Measurements from ENCODE around the gene TMEM164. TPM values are rescaled to one million over a fixed set of nuclear protein-coding genes. Genes with fewer than 3 reads are reported as not detected.

Gene TMEM164
- total RNA-seq, 3 donors from 2014 or later (not counting 1 experiment from before 2014, with no cell fraction given) = 18.9 to 80.6 (median 30.6) TPM

- TF ChIP-seq CTCF (IDR thresholded peaks at IDR 0.05) = no peak
- Mint-ChIP-seq H3K9me3 (no peaks in the 10 kb centered on the region), H3K4me1 (peaks cover 22 to 33% of the 10 kb centered on the region in 2 donors), H3K27me3 (ENCODE audit: low read depth in 2 of 2) (no peaks in the 10 kb centered on the region), H3K27ac (peak overlapping the region; percentile 80 to 92), H3K4me3 (peak overlapping the region; percentile 94), H3K36me3 (no peaks in the 10 kb centered on the region)
- DNase-seq (no peak), ATAC-seq (no peak)
- no peaks in the 10 kb centered on the region for H3K27me3 ChIP-seq (ENCODE audit: control insufficient read depth, insufficient read depth, low read length)
- WGBS (ENCODE audit: insufficient coverage) = 6% methylated on average over 6 of the region's 13 CpGs
- H3K4me3 ChIP-seq (ENCODE audit: low read length) = no peak overlapping the region
- peak overlapping the region; percentile 52 for H3K27ac ChIP-seq (ENCODE audit: low read length)
- no peaks in the 10 kb centered on the region for H3K9me3 ChIP-seq (ENCODE audit: control insufficient read depth, insufficient read depth, low read length)
- intact Hi-C loops (cut with micrococcal nuclease) = loop anchor here (10.0 kb wide), 1 partner anchor 467 kb away; the partner anchor contains the start of gene NXT2
- H3K36me3 ChIP-seq (ENCODE audit: control insufficient read depth, insufficient read depth, low read length) = no peaks in the 10 kb centered on the region
- peaks cover 25% of the 10 kb centered on the region for H3K4me1 ChIP-seq (ENCODE audit: control insufficient read depth, insufficient read depth, low read length)
These were observed 1.1 kb upstream of the TMEM164 start for GRCh38 chrX:110001740-110002299.

- ATAC-seq (peak in 1 of 3 donors; percentile 4), DNase-seq (peak in 1 of 2 donors; percentile 16)
- H3K27me3 ChIP-seq (ENCODE audit: control insufficient read depth, insufficient read depth, low read length) = no peaks in the 10 kb centered on the region
- peaks cover 22 to 33% of the 10 kb centered on the region in 2 donors for H3K4me1 Mint-ChIP-seq
- peak overlapping the region; percentile 95 for H3K4me3 Mint-ChIP-seq
- WGBS (ENCODE audit: insufficient coverage) = 15% methylated on average over 42 of the region's 46 CpGs
- H3K27me3 Mint-ChIP-seq (ENCODE audit: low read depth in 2 of 2) = no peaks in the 10 kb centered on the region
- H3K9me3 ChIP-seq (ENCODE audit: control insufficient read depth, insufficient read depth, low read length) = no peaks in the 10 kb centered on the region
- peak overlapping the region; percentile 80 for H3K4me3 ChIP-seq (ENCODE audit: low read length)
- no peaks in the 10 kb centered on the region for H3K9me3 Mint-ChIP-seq
- no peaks in the 10 kb centered on the region for H3K36me3 Mint-ChIP-seq
- H3K36me3 ChIP-seq (ENCODE audit: control insufficient read depth, insufficient read depth, low read length) = no peaks in the 10 kb centered on the region
- intact Hi-C loops (cut with micrococcal nuclease) = loop anchor here (10.0 kb wide), 1 partner anchor 469 kb away; the partner anchor contains the start of gene NXT2
- peaks cover 25% of the 10 kb centered on the region for H3K4me1 ChIP-seq (ENCODE audit: control insufficient read depth, insufficient read depth, low read length)
- no peak for TF ChIP-seq CTCF (IDR thresholded peaks at IDR 0.05)
- H3K27ac Mint-ChIP-seq = peak overlapping the region; percentile 71 to 92
- peak overlapping the region; percentile 19 for H3K27ac ChIP-seq (ENCODE audit: low read length)
These were observed 548 bp downstream of the TMEM164 start for GRCh38 chrX:110003167-110004156.

DNA sequence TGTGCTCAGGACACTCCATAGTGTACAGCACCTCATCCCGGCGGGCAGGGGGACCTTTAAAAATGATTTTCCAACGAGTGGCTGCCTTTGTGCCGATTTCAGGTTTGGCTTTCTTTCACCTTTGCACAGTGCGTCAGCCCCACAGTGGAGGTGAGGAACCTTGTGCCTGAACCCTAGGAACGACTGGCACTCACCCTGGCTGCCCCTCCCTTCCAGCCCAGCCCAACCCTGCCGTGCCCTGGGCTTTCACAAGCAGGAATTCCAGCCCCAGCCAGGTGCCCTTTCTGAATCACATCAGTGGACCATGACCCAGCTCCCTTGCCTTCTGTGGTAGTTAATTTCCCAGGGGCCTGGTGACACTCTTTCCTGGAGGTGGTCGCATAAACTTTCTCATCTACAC is 1.3 kb downstream of the TMEM164 start:
- no peaks in the 10 kb centered on the region for H3K36me3 ChIP-seq (ENCODE audit: control insufficient read depth, insufficient read depth, low read length)
- ATAC-seq = no peak
- no peaks in the 10 kb centered on the region for H3K27me3 ChIP-seq (ENCODE audit: control insufficient read depth, insufficient read depth, low read length)
- H3K27ac ChIP-seq (ENCODE audit: low read length) = no peak overlapping the region
- H3K36me3 Mint-ChIP-seq = no peaks in the 10 kb centered on the region
- peak overlapping the region; percentile 63 for H3K4me3 Mint-ChIP-seq
- no peak for DNase-seq
- no peaks in the 10 kb centered on the region for H3K9me3 ChIP-seq (ENCODE audit: control insufficient read depth, insufficient read depth, low read length)
- TF ChIP-seq CTCF (IDR thresholded peaks at IDR 0.05) = no peak
- H3K4me3 ChIP-seq (ENCODE audit: low read length) = no peak overlapping the region
- peaks cover 25% of the 10 kb centered on the region for H3K4me1 ChIP-seq (ENCODE audit: control insufficient read depth, insufficient read depth, low read length)
- H3K27ac Mint-ChIP-seq = no peak overlapping the region
- H3K4me1 Mint-ChIP-seq = peaks cover 22 to 33% of the 10 kb centered on the region in 2 donors
- H3K27me3 Mint-ChIP-seq (ENCODE audit: low read depth in 2 of 2) = no peaks in the 10 kb centered on the region
- H3K9me3 Mint-ChIP-seq = no peaks in the 10 kb centered on the region
- intact Hi-C loops (cut with micrococcal nuclease) = loop anchor here (10.0 kb wide), 1 partner anchor 469 kb away; the partner anchor contains the start of gene NXT2
- WGBS (ENCODE audit: insufficient coverage) = 83% methylated on average over 7 of the region's 8 CpGs
